ENCODE measurements around the gene BICDL2. TPM values are rescaled to one million over a fixed set of nuclear protein-coding genes. Genes with fewer than 3 reads are reported as not detected.

BICDL2 gene
- total RNA-seq, 1 donor: under 0.01 TPM

- DNase-seq (ENCODE audit: low read depth): no peak
- TF ChIP-seq, protein P1, sequence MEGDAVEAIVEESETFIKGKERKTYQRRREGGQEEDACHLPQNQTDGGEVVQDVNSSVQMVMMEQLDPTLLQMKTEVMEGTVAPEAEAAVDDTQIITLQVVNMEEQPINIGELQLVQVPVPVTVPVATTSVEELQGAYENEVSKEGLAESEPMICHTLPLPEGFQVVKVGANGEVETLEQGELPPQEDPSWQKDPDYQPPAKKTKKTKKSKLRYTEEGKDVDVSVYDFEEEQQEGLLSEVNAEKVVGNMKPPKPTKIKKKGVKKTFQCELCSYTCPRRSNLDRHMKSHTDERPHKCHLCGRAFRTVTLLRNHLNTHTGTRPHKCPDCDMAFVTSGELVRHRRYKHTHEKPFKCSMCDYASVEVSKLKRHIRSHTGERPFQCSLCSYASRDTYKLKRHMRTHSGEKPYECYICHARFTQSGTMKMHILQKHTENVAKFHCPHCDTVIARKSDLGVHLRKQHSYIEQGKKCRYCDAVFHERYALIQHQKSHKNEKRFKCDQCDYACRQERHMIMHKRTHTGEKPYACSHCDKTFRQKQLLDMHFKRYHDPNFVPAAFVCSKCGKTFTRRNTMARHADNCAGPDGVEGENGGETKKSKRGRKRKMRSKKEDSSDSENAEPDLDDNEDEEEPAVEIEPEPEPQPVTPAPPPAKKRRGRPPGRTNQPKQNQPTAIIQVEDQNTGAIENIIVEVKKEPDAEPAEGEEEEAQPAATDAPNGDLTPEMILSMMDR (IDR thresholded peaks at IDR 0.05; ENCODE audit: insufficient read depth, low read depth, low read length): no peak
- H3K4me3 ChIP-seq (ENCODE audit: low read depth, low read length): no peak overlapping the region
Measured at GRCh38 chr16:2981899-2982250, 54.9 kb downstream of the BICDL2 start.

DNA sequence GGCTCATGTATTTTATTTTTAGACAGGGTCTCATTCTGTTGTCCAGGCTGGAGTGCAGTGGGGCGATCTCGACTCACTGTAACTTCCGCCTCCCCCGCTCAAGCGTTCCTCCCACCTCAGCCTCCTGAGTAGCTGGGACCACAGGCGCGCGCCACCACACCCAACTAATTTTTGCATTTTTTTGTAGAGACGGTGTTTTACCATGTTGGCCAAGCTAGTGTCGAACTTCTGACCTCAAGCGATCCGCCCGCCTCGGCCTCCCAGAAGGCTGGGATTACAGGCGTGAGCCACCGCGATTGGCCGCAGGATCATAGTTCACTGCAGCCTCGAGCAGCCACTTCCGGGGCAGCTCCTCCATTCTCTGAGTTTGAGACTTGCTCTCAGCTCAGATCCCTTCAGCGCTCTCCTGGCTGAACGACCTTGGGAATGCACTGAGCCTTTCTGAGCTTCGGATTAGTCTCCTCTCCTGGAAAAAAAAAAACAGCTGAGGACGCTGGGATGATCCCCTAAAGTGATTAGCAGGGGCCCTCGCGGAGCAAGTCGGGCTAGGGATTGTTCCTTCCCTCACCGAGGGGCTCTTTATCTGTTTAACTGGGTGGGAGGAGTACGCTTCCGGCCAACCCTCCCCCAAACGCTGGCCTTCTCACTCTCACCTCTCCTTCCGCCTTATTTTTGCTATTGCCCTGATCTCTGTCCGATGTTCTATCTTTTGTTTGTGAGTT lies 55.4 kb downstream of the BICDL2 start:
- H3K4me3 ChIP-seq (ENCODE audit: low read depth, low read length): peak overlapping the region; percentile 79
- DNase-seq (ENCODE audit: low read depth): no peak
- TF ChIP-seq, protein P1 (IDR thresholded peaks at IDR 0.05; ENCODE audit: insufficient read depth, low read depth, low read length): no peak

DNA sequence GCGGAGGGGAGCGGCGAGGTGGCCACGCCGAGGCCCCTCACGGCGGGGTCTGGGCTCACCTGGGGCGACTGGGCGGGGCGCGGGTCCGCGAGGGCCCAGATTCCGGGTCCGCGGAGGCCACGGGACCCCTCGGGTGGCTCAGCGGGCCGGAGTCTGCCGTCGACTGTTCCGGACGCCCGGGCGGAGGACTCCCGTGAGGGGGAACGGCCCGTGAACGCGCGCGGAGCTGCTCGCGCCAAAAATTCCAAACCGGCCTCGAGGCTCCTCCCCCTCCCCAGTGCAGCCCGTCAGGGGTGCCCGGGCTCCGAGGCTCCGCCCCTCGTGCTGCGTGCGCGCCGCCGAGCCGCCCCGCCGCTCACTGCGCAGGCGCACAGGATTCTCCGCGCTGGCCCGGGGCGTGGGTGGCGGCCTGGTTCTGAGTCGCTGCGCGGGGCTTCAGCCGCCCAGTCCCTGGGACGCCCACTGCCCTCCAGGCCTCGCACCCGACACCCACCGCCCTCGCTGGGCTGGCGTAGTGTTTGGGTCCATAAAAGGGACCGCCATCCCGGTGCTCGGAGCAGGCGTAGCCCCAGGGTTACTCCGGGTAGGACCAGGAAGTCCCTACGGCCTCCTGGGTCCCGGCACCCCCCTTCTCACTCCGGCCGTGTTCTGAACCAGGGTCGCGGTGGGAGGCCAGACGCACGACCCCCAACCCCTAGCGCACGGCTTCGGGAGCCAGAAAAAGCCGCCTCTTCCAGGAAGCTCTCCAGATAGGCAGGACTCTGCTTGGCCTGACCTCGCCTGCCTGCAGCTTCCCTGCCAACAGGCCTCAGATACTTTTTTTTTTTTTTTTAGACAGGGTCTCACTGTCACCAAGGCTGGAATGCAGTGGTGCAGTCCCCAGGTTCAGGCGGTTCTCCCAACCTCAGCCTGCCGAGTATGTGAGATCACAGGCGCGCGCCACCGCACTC lies 56.2 kb downstream of the BICDL2 start, which contains the start of gene PKMYT1:
Gene PKMYT1 (minus strand): TSS at position 220 of the 950 bp plus-strand sequence. CDS start 789 bp downstream, outside the sequence.
- TF ChIP-seq, protein P1 (IDR thresholded peaks at IDR 0.05; ENCODE audit: insufficient read depth, low read depth, low read length): no peak
- H3K4me3 ChIP-seq (ENCODE audit: low read depth, low read length): peak within 1 kb of the TSS; percentile 79
- DNase-seq (ENCODE audit: low read depth): peak; percentile 81

- H3K4me3 ChIP-seq (ENCODE audit: low read depth, low read length): peak overlapping the region; percentile 79
- DNase-seq (ENCODE audit: low read depth): no peak
- TF ChIP-seq, protein P1 (IDR thresholded peaks at IDR 0.05; ENCODE audit: insufficient read depth, low read depth, low read length): no peak
Measured at GRCh38 chr16:2979669-2980226, 57.0 kb downstream of the BICDL2 start.

Small RNA genes lying within 50 kb of the gene (small RNA-seq; reads per million reads assigned to genes)
- gene LINC00514 (not detected), gene RNU1-22P (not detected)

Other genes with a start within 250 kb of the BICDL2 start
- not detected in 2 replicates for gene PRSS33, start 249.4 kb downstream of the BICDL2 start, total RNA-seq
- gene PRSS41, start 238.5 kb downstream of the BICDL2 start, total RNA-seq: not detected in 2 replicates
- gene PRSS21, start 219.7 kb downstream of the BICDL2 start, total RNA-seq: 0.32 and 0.43 TPM in 2 replicates
- 0.64 and 0.86 TPM in 2 replicates for gene ZG16B, start 206.6 kb downstream of the BICDL2 start, total RNA-seq
- not detected in 2 replicates for gene PRSS22, start 178.8 kb downstream of the BICDL2 start, total RNA-seq
- gene FLYWCH2, start 153.7 kb downstream of the BICDL2 start, total RNA-seq: 47.1 and 62.5 TPM in 2 replicates
- 25.9 and 28.3 TPM in 2 replicates for gene FLYWCH1, start 125.0 kb downstream of the BICDL2 start, total RNA-seq
- under 0.01 TPM in 1 of 2 replicates, not detected in the other for gene KREMEN2, start 72.7 kb downstream of the BICDL2 start, total RNA-seq
- gene PAQR4, start 67.6 kb downstream of the BICDL2 start, total RNA-seq: 4.3 and 5.2 TPM in 2 replicates
- gene PKMYT1, start 56.5 kb downstream of the BICDL2 start, total RNA-seq: 6.9 and 8.4 TPM in 2 replicates
- not detected in 2 replicates for gene CLDN9, start 24.0 kb downstream of the BICDL2 start, total RNA-seq
- gene CLDN6, start 18.8 kb downstream of the BICDL2 start, total RNA-seq: not detected in 2 replicates
- 196 and 201 TPM in 2 replicates for gene TNFRSF12A, start 16.6 kb downstream of the BICDL2 start, total RNA-seq
- gene HCFC1R1, start 13.0 kb downstream of the BICDL2 start, total RNA-seq: 28.1 and 31.9 TPM in 2 replicates
- 28.1 and 29.6 TPM in 2 replicates for gene THOC6, start 12.9 kb downstream of the BICDL2 start, total RNA-seq
- under 0.01 TPM in 1 of 2 replicates, not detected in the other for gene MMP25, start 9.6 kb upstream of the BICDL2 start, total RNA-seq
- 12.6 and 25.0 TPM in 2 replicates for gene IL32, start 28.7 kb upstream of the BICDL2 start, total RNA-seq
- gene ZSCAN10, start 62.4 kb upstream of the BICDL2 start, total RNA-seq: under 0.01 TPM in 1 of 2 replicates, not detected in the other
- gene ZNF205, start 75.6 kb upstream of the BICDL2 start, total RNA-seq: 14.2 and 18.4 TPM in 2 replicates
- gene ZNF213, start 98.1 kb upstream of the BICDL2 start, total RNA-seq: 3.5 and 5.5 TPM in 2 replicates
- under 0.01 and 0.43 TPM in 2 replicates for gene OR1F1, start 151.3 kb upstream of the BICDL2 start, total RNA-seq
- 10.0 and 11.2 TPM in 2 replicates for gene ZNF200, start 198.2 kb upstream of the BICDL2 start, total RNA-seq
- under 0.01 TPM in 1 of 2 replicates, not detected in the other for gene MEFV, start 219.7 kb upstream of the BICDL2 start, total RNA-seq
- gene ZNF263, start 246.5 kb upstream of the BICDL2 start, total RNA-seq: 43.2 and 56.7 TPM in 2 replicates